H1 (cell line): ENCODE results near the gene AADACL2. TPM values are rescaled to one million over a fixed set of nuclear protein-coding genes. Genes with fewer than 3 reads are reported as not detected.
"Not testable (repeated sequence)": the region's sequence is repeated elsewhere in the genome, so short reads cannot be mapped to it uniquely, and the experiment has no call there.

Experiments
- CTCF ChIA-PET: fragments of 300-600 bp; sonication (Branson Sonifier 250); formaldehyde crosslinking; loops from one replicate; lab custom pipeline; 2021; ENCODE audit not compliant: partially characterized antibody; lab: Charles Lee
- POLR2A ChIA-PET: fragments of 300-600 bp; sonication (Branson Sonifier 250); formaldehyde crosslinking; loops from one replicate; lab custom pipeline; 2021; ENCODE audit warnings: inconsistent platforms; ENCODE audit not compliant: partially characterized antibody; lab: Charles Lee
- DNase-seq, 2 experiments: peaks; one replicate each; pipeline versions ENCODE4 v3.0.0 to v3.0.0-alpha.2; 2010 to 2022; ENCODE audit warnings: low spot score in 2 of 2, low read depth in 1 of 2, mixed read lengths in 1 of 2
- FAIRE-seq: peaks from 2 replicates; lab custom pipeline; 2011; peaks lifted over from hg19 to GRCh38; lab: Jason Lieb, UNC
- H2AFZ ChIP-seq: 2 replicates; pipeline ENCODE4 v1.8.1; 2012; ENCODE audit warnings: low read length, inconsistent platforms
- H2AK5ac ChIP-seq: 2 replicates; pipeline ENCODE4 v1.6.1; 2013; ENCODE audit warnings: low read depth, low read length
- H2BK120ac ChIP-seq: replicated peaks from 2 replicates; pipeline ENCODE3; 2013; ENCODE audit warnings: low read depth, low read length, inconsistent platforms
- H2BK12ac ChIP-seq: 2 replicates; pipeline ENCODE4 v1.6.1; 2013; ENCODE audit warnings: low read depth, low read length
- H2BK15ac ChIP-seq: 2 replicates; pipeline ENCODE4 v1.6.1; 2013; ENCODE audit warnings: low read length
- H2BK20ac ChIP-seq: 2 replicates; pipeline ENCODE4 v1.6.1; 2013; ENCODE audit warnings: low read length
- H2BK5ac ChIP-seq: 2 replicates; pipeline ENCODE4 v1.6.1; 2013; ENCODE audit warnings: low read depth, low read length
- H3K14ac ChIP-seq: 2 replicates; pipeline ENCODE4 v1.6.1; 2013; ENCODE audit warnings: inconsistent platforms; ENCODE audit not compliant: insufficient read length
- H3K18ac ChIP-seq: 2 replicates; pipeline ENCODE4 v1.6.1; 2013; ENCODE audit warnings: low read length; ENCODE audit errors: extremely low read depth
- H3K23ac ChIP-seq: 2 replicates; pipeline ENCODE4 v1.6.1; 2013; ENCODE audit warnings: inconsistent platforms; ENCODE audit not compliant: insufficient read length
- H3K23me2 ChIP-seq: 2 replicates; pipeline ENCODE4 v1.6.1; 2013; ENCODE audit warnings: low read depth, low read length
- H3K27ac ChIP-seq: 2 replicates; pipeline ENCODE4 v1.6.1; 2011; ENCODE audit warnings: low read depth, low read length, inconsistent platforms
- H3K27me3 ChIP-seq, 4 experiments: replicated peaks in 1 of 4; 1 replicate in 1 of 4; 2 replicates in 3 of 4; pipeline versions ENCODE4 v1.6.1 to v1.8.1; 2011 to 2013; ENCODE audit warnings: low read length in 3 of 4, mild to moderate bottlenecking in 3 of 4, inconsistent platforms in 2 of 4, mixed read lengths in 2 of 4, moderate library complexity in 1 of 4; ENCODE audit not compliant: control insufficient read depth in 3 of 4, insufficient read depth in 3 of 4; ENCODE audit errors: extremely low read depth in 1 of 4
- H3K36me3 ChIP-seq, 4 experiments: 2 replicates each; pipeline versions ENCODE4 v1.6.1 to v1.8.1; 2011 to 2013; ENCODE audit warnings: mild to moderate bottlenecking in 4 of 4, low read length in 3 of 4, moderate library complexity in 2 of 4, control low read depth in 1 of 4, inconsistent platforms in 1 of 4; ENCODE audit not compliant: insufficient read depth in 4 of 4, control insufficient read depth in 2 of 4
- H3K4ac ChIP-seq: replicated peaks from 2 replicates; pipeline ENCODE3; 2013; ENCODE audit warnings: low read length, low read depth, mixed read lengths, inconsistent platforms; ENCODE audit not compliant: insufficient read length
- H3K4me1 ChIP-seq, 4 experiments: replicated peaks in 1 of 4; 1 replicate in 1 of 4; 2 replicates in 3 of 4; pipeline versions ENCODE4 v1.6.1 to v1.8.1; 2011 to 2013; ENCODE audit warnings: low read length in 3 of 4, inconsistent platforms in 2 of 4, mixed read lengths in 1 of 4; ENCODE audit not compliant: insufficient read depth in 4 of 4, control insufficient read depth in 3 of 4
- H3K4me2 ChIP-seq, 2 experiments: 2 replicates each; pipeline versions ENCODE4 v1.6.1 to v1.8.1; 2011 to 2013; ENCODE audit warnings: low read depth in 2 of 2, low read length in 2 of 2, control low read depth in 1 of 2, inconsistent platforms in 1 of 2, mild to moderate bottlenecking in 1 of 2; ENCODE audit not compliant: insufficient read depth in 1 of 2
- H3K4me3 ChIP-seq, 4 experiments: fragments of 200-600, 300-600 bp in 1 of 4; sonication (generic), shearing (Covaris generic), sonication (Bioruptor Twin) in 1 of 4; 2 replicates each; pipeline versions ENCODE4 v1.5.1 to v1.8.1; 2011 to 2016; ENCODE audit warnings: low read length in 4 of 4, low read depth in 3 of 4, control low read depth in 2 of 4, inconsistent platforms in 2 of 4, mild to moderate bottlenecking in 2 of 4, mixed read lengths in 1 of 4, moderate library complexity in 1 of 4; ENCODE audit not compliant: insufficient read depth in 2 of 4; ENCODE audit errors: extremely low read depth in 1 of 4
- H3K56ac ChIP-seq: replicated peaks from 2 replicates; pipeline ENCODE3; 2013; ENCODE audit warnings: low read depth, mild to moderate bottlenecking, mixed read lengths, low read length, inconsistent platforms; ENCODE audit not compliant: insufficient read length
- H3K79me1 ChIP-seq: 2 replicates; pipeline ENCODE4 v1.6.1; 2013; ENCODE audit warnings: low read depth, low read length, control low read depth
- H3K79me2 ChIP-seq, 2 experiments: 2 replicates each; pipeline versions ENCODE4 v1.6.1 to v1.8.1; 2012 to 2013; ENCODE audit warnings: low read length in 2 of 2, mild to moderate bottlenecking in 2 of 2, inconsistent platforms in 1 of 2; ENCODE audit not compliant: insufficient read depth in 2 of 2, control insufficient read depth in 1 of 2
- H3K9ac ChIP-seq, 4 experiments: replicated peaks in 1 of 4; 1 replicate in 1 of 4; 2 replicates in 3 of 4; pipeline versions ENCODE4 v1.6.1 to v1.8.1; 2011 to 2013; ENCODE audit warnings: low read depth in 3 of 4, low read length in 3 of 4, control low read depth in 2 of 4, mild to moderate bottlenecking in 2 of 4, moderate library complexity in 2 of 4, inconsistent platforms in 1 of 4; ENCODE audit errors: extremely low read depth in 1 of 4
- H3K9me3 ChIP-seq, 2 experiments: 2 replicates each; pipeline versions ENCODE4 v1.6.1 to v1.8.1; 2012 to 2013; ENCODE audit warnings: mild to moderate bottlenecking in 2 of 2, moderate library complexity in 2 of 2, control low read depth in 1 of 2, inconsistent platforms in 1 of 2, low read depth in 1 of 2, low read length in 1 of 2, mixed read lengths in 1 of 2; ENCODE audit not compliant: insufficient read depth in 2 of 2
- H4K20me1 ChIP-seq, 2 experiments: replicated peaks in 1 of 2; 2 replicates each; pipeline versions ENCODE3 to v1.8.1; 2011 to 2013; ENCODE audit warnings: inconsistent platforms in 2 of 2, low read length in 2 of 2, mild to moderate bottlenecking in 1 of 2; ENCODE audit not compliant: insufficient read depth in 2 of 2, control insufficient read depth in 1 of 2
- H4K5ac ChIP-seq: 2 replicates; pipeline ENCODE4 v1.6.1; 2013; ENCODE audit warnings: low read length, low read depth, mixed read lengths, inconsistent platforms; ENCODE audit not compliant: insufficient read length
- H4K8ac ChIP-seq: 2 replicates; pipeline ENCODE4 v1.8.0; 2013; ENCODE audit warnings: mild to moderate bottlenecking, moderate library complexity, low read length, inconsistent platforms; ENCODE audit not compliant: insufficient read depth; ENCODE audit errors: extremely low read depth
- H4K91ac ChIP-seq: replicated peaks from 2 replicates; pipeline ENCODE3; 2013; ENCODE audit warnings: low read length, mixed read lengths, inconsistent platforms; ENCODE audit not compliant: insufficient read length
- SP1 ChIP-seq: IDR thresholded peaks from 2 replicates; pipeline ENCODE4 v1.6.1; 2011; ENCODE audit warnings: low read depth, low read length
- WGBS, 2 experiments: shearing (Covaris generic) in 1 of 2; methylation state at CpG; one replicate each; pipeline versions ENCODE4 v1.1.6 to v1.1.7; 2013 to 2015; ENCODE audit warnings: low lambda C conversion rate in 2 of 2, mixed read lengths in 2 of 2, inconsistent platforms in 1 of 2, low coverage in 1 of 2, missing lambda C conversion rate in 1 of 2; ENCODE audit not compliant: insufficient replicate concordance in 2 of 2, insufficient coverage in 1 of 2, insufficient read length in 1 of 2; ENCODE audit errors: extremely low coverage in 1 of 2, missing lambda C conversion rate in 1 of 2; 5-methylcytosine and 5-hydroxymethylcytosine counted together
- polyA plus RNA-seq, 7 experiments: library from polyadenylated mRNA; depleted of rRNA in 3 of 7; stranded (reverse) in 5 of 7; unstranded in 2 of 7; fragments of >200 nt in 5 of 7; fragments of 200-250 nt in 2 of 7; gene quantifications; 1 replicate in 5 of 7; 2 replicates in 1 of 7; 4 replicates in 1 of 7; pipeline versions ENCODE4 v1.2.1 to v1.2.3, GENCODE V29; 2011 to 2013; ENCODE audit warnings: missing spikeins in 2 of 7, mixed read lengths in 2 of 7
- total RNA-seq: library from RNA; stranded (reverse); fragmentation: NEBNext Ultra II Directional; extraction: Animal tissue kit (Norgen Biotek cat#: 25700); gene quantifications from 2 replicates; pipeline ENCODE4 v1.2.1, GENCODE V29; 2021

AADACL2 gene
- total and polyA plus RNA-seq, 2 of the 8 experiments (the other 6 are each of a cell fraction or from before 2014, with no cell fraction given): not detected

DNA sequence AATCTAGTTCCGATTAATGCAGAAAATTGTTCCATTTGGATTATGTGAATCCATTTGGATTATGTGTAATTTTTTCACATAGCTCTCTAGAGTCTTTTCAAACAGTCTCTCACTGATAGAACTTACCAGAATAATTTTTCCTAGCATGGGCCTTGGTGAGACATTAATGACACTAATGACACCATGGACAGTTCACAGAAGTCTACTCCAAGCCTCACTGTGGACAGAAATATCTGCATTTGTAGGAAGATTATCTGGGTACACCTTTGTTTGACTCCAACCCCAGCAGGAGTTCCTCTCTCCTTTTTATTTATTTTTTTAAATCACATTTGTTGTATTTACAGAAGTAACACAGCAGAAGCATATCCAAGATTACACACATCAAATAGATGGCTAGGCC is 27.9 kb downstream of the AADACL2 start:
- Histone ChIP-seq H4K5ac (no peak overlapping the region), H2BK5ac (no peak overlapping the region), H2BK12ac (no peak overlapping the region), H3K18ac (no peak overlapping the region), H3K9me3 (no peaks in the 10 kb centered on the region), H3K23ac (no peak overlapping the region), H2BK120ac (no peak overlapping the region), H3K56ac (no peak overlapping the region), H2AK5ac (no peak overlapping the region), H3K36me3 (no peaks in the 10 kb centered on the region), H3K23me2 (no peaks in the 10 kb centered on the region), H3K4me1 (no peaks in the 10 kb centered on the region), H3K4ac (no peak overlapping the region), H4K20me1 (no peaks in the 10 kb centered on the region), H3K4me2 (no peak overlapping the region), H3K14ac (no peak overlapping the region), H2BK15ac (no peak overlapping the region), H3K27ac (no peak overlapping the region), H3K79me2 (no peaks in the 10 kb centered on the region), H3K4me3 (no peak overlapping the region)
- CTCF ChIA-PET: interaction anchor here (0.7 to 1.5 kb wide), 3 partner anchors 9 to 26 kb away, joined by 3 to 4 read pairs (median 3); no protein-coding TSS in a partner anchor
- WGBS, 2 experiments: 100% methylated on average over 1 of the region's 1 CpG; no CpG with 5 or more reads in 1 of the 2 experiments
- no peak for FAIRE-seq
- no peak for DNase-seq
- TF ChIP-seq SP1: no peak
- TF ChIP-seq, all 59 proteins: peak for 0
- POLR2A ChIA-PET: no interaction called here
- no peak overlapping the region for H2AFZ ChIP-seq
- H3K9ac ChIP-seq: no peak overlapping the region
- H4K8ac ChIP-seq: no peak overlapping the region
- H3K79me1 ChIP-seq: no peaks in the 10 kb centered on the region
- no peak overlapping the region for H2BK20ac ChIP-seq
- H4K91ac ChIP-seq: no peak overlapping the region
- H3K27me3 ChIP-seq: peaks cover 0 to 1% (median 0%) of the 10 kb centered on the region in 4 experiments; a peak in 1 of 7 replicates

DNA sequence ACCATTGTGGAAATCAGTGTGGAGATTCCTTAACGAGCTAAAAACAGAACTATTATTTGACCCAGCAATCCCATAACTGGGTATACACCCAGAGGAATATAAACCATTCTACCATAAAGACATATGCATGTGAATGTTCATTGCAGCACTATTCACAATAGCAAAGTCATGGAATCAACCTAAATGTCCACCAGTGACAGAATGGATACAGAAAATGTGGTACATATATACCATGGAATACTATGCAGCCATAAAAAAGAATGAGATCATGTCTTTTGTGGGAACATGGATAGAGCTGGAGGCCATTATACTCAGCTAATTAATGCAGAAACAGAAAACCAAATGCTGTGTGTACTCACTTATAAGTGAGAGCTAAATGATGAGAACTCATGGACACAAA is 31.0 kb downstream of the AADACL2 start:
- FAIRE-seq, H2BK12ac ChIP-seq, CTCF ChIA-PET, H3K4me1 ChIP-seq, H2BK5ac ChIP-seq, H3K23me2 ChIP-seq, H4K5ac ChIP-seq, H3K4me2 ChIP-seq, H4K8ac ChIP-seq, H3K79me2 ChIP-seq, H3K9ac ChIP-seq, H2BK120ac ChIP-seq, H4K91ac ChIP-seq, H3K79me1 ChIP-seq, H3K9me3 ChIP-seq, H2AFZ ChIP-seq, H2AK5ac ChIP-seq, H2BK15ac ChIP-seq, H3K14ac ChIP-seq, H3K36me3 ChIP-seq, H4K20me1 ChIP-seq, H3K18ac ChIP-seq, H3K27ac ChIP-seq, H3K23ac ChIP-seq, DNase-seq, H2BK20ac ChIP-seq, H3K56ac ChIP-seq, POLR2A ChIA-PET, H3K27me3 ChIP-seq, H3K4ac ChIP-seq, H3K4me3 ChIP-seq: not testable (repeated sequence)
- 85% methylated on average over 1 of the region's 1 CpG; no CpG with 5 or more reads in 1 of the 2 experiments for WGBS, 2 experiments
